GM18502 (cell line): ENCODE results near the gene MTG2.

Experiments
- ATAC-seq: cut with Tn5 transposase; IDR thresholded peaks from one replicate; pipeline ENCODE4 v1.9.1; 2021; ENCODE audit warnings: mild to moderate bottlenecking; ENCODE audit not compliant: unreplicated experiment, poor library complexity

The MTG2 gene

GRCh38 chr20:62178316-62179161 is 4.3 kb upstream of the MTG2 start:
- ATAC-seq = no peak

GRCh38 chr20:62179162-62179504 is 3.7 kb upstream of the MTG2 start:
- no peak for ATAC-seq

GRCh38 chr20:62181808-62182207 is 1.0 kb upstream of the MTG2 start:
- no peak for ATAC-seq

- ATAC-seq = no peak
These were observed 756 bp downstream of the MTG2 start for GRCh38 chr20:62183426-62184142.

- no peak for ATAC-seq
These were observed 3.2 kb downstream of the MTG2 start for GRCh38 chr20:62186096-62186426.

GRCh38 chr20:62186887-62187866 is 4.3 kb downstream of the MTG2 start:
- ATAC-seq = no peak

GRCh38 chr20:62190639-62191411 is 8.0 kb downstream of the MTG2 start:
- no peak for ATAC-seq

- no peak for ATAC-seq
These were observed 9.1 kb downstream of the MTG2 start for GRCh38 chr20:62191781-62192559.

GRCh38 chr20:62192635-62193034 is 9.8 kb downstream of the MTG2 start:
- ATAC-seq = no peak

GRCh38 chr20:62193079-62194025 is 10.5 kb downstream of the MTG2 start:
- no peak for ATAC-seq

GRCh38 chr20:62195075-62195405 is 12.2 kb downstream of the MTG2 start:
- ATAC-seq = no peak

- no peak for ATAC-seq
These were observed 12.9 kb downstream of the MTG2 start for GRCh38 chr20:62195736-62196135.

- no peak for ATAC-seq
These were observed 13.5 kb downstream of the MTG2 start for GRCh38 chr20:62196286-62196685.

- no peak for ATAC-seq
These were observed 14.5 kb downstream of the MTG2 start for GRCh38 chr20:62197311-62197710.

- ATAC-seq = no peak
These were observed 15.0 kb downstream of the MTG2 start for GRCh38 chr20:62197801-62198200.

- ATAC-seq = no peak
These were observed 15.7 kb downstream of the MTG2 start for GRCh38 chr20:62198496-62198895.

GRCh38 chr20:62198931-62199330 is 16.1 kb downstream of the MTG2 start:
- no peak for ATAC-seq

- no peak for ATAC-seq
These were observed 17.8 kb downstream of the MTG2 start for GRCh38 chr20:62200491-62201172.
